ENCODE results near the gene NSG1. TPM values are rescaled to one million over a fixed set of nuclear protein-coding genes. Genes with fewer than 3 reads are reported as not detected.

The NSG1 gene
- total and polyA plus RNA-seq, 2 donors (not counting 1 experiment from before 2014, with no cell fraction given): 0.17 to 1.1 TPM

- H3K36me3 ChIP-seq (ENCODE audit: control insufficient read depth, insufficient read depth, low read length): no peaks in the 10 kb centered on the region
- no peak for DNase-seq (ENCODE audit: low read depth in 2 of 2)
- H3K9ac ChIP-seq (ENCODE audit: insufficient read depth, low read length): no peak overlapping the region
- peaks cover 50% of the 10 kb centered on the region for H3K27me3 ChIP-seq (ENCODE audit: control insufficient read depth, insufficient read depth, low read length)
- no peak overlapping the region for H2AFZ ChIP-seq (ENCODE audit: low read length)
- H3K4me2 ChIP-seq (ENCODE audit: extremely low read depth, insufficient read depth, low read length): no peak overlapping the region
- no peaks in the 10 kb centered on the region for H3K4me1 ChIP-seq (ENCODE audit: control insufficient read depth, extremely low read depth, insufficient read depth, low read length)
- no peak overlapping the region for H3K4me3 ChIP-seq (replicated peaks in 1 of 4; ENCODE audit: control extremely low read depth in 1 of 4, insufficient read depth in 1 of 4, low read depth in 3 of 4, low read length in 4 of 4)
- H4K20me1 ChIP-seq (ENCODE audit: control insufficient read depth, extremely low read depth, insufficient read depth, low read length): no peaks in the 10 kb centered on the region
- no peak overlapping the region for H3K27ac ChIP-seq (ENCODE audit: insufficient read depth, low read length)
- H3K9me3 ChIP-seq (ENCODE audit: control insufficient read depth, insufficient read depth, low read depth, low read length): no peaks in the 10 kb centered on the region
- no peaks in the 10 kb centered on the region for H3K79me2 ChIP-seq (ENCODE audit: control insufficient read depth, insufficient read depth, low read length)
- TF ChIP-seq CTCF (conservative IDR thresholded peaks at IDR 0.05 in 1 of 2, IDR thresholded peaks at IDR 0.05 in 1 of 2; ENCODE audit: low read depth in 1 of 2, low read length in 2 of 2): no peak
- TF ChIP-seq EZH2 (IDR thresholded peaks at IDR 0.05; ENCODE audit: low read length, missing control alignments): no peak
These were observed 3.1 kb downstream of the NSG1 start for GRCh38 chr4:4390046-4390445.

- H3K27ac ChIP-seq (ENCODE audit: insufficient read depth, low read length): no peak overlapping the region
These were observed 3.8 kb downstream of the NSG1 start for GRCh38 chr4:4390515-4391240.

GRCh38 chr4:4391866-4392265, 5.0 kb downstream of the NSG1 start:
- peaks cover 48% of the 10 kb centered on the region for H3K27me3 ChIP-seq (ENCODE audit: control insufficient read depth, insufficient read depth, low read length)
- DNase-seq (ENCODE audit: low read depth in 2 of 2): no peak

More at GRCh38 chr4:4390515-4391240, 3.8 kb downstream of the NSG1 start:
- no peaks in the 10 kb centered on the region for H3K36me3 ChIP-seq (ENCODE audit: control insufficient read depth, insufficient read depth, low read length)
- H4K20me1 ChIP-seq (ENCODE audit: control insufficient read depth, extremely low read depth, insufficient read depth, low read length): no peaks in the 10 kb centered on the region
- H3K9ac ChIP-seq (ENCODE audit: insufficient read depth, low read length): no peak overlapping the region
- H3K4me2 ChIP-seq (ENCODE audit: extremely low read depth, insufficient read depth, low read length): no peak overlapping the region
- TF ChIP-seq EZH2 (IDR thresholded peaks at IDR 0.05; ENCODE audit: low read length, missing control alignments): no peak
- no peak for TF ChIP-seq CTCF (conservative IDR thresholded peaks at IDR 0.05 in 1 of 2, IDR thresholded peaks at IDR 0.05 in 1 of 2; ENCODE audit: low read depth in 1 of 2, low read length in 2 of 2)
- H3K4me3 ChIP-seq (replicated peaks in 1 of 4; ENCODE audit: control extremely low read depth in 1 of 4, insufficient read depth in 1 of 4, low read depth in 3 of 4, low read length in 4 of 4): no peak overlapping the region
- DNase-seq (ENCODE audit: low read depth in 2 of 2): no peak
- H3K79me2 ChIP-seq (ENCODE audit: control insufficient read depth, insufficient read depth, low read length): no peaks in the 10 kb centered on the region
- no peaks in the 10 kb centered on the region for H3K9me3 ChIP-seq (ENCODE audit: control insufficient read depth, insufficient read depth, low read depth, low read length)
- no peak overlapping the region for H2AFZ ChIP-seq (ENCODE audit: low read length)
- H3K27me3 ChIP-seq (ENCODE audit: control insufficient read depth, insufficient read depth, low read length): peaks cover 51% of the 10 kb centered on the region
- no peaks in the 10 kb centered on the region for H3K4me1 ChIP-seq (ENCODE audit: control insufficient read depth, extremely low read depth, insufficient read depth, low read length)

More at GRCh38 chr4:4391866-4392265, 5.0 kb downstream of the NSG1 start:
- H3K27ac ChIP-seq (ENCODE audit: insufficient read depth, low read length): no peak overlapping the region
- no peaks in the 10 kb centered on the region for H3K36me3 ChIP-seq (ENCODE audit: control insufficient read depth, insufficient read depth, low read length)
- no peak overlapping the region for H3K9ac ChIP-seq (ENCODE audit: insufficient read depth, low read length)
- H2AFZ ChIP-seq (ENCODE audit: low read length): no peak overlapping the region
- no peaks in the 10 kb centered on the region for H3K9me3 ChIP-seq (ENCODE audit: control insufficient read depth, insufficient read depth, low read depth, low read length)
- H4K20me1 ChIP-seq (ENCODE audit: control insufficient read depth, extremely low read depth, insufficient read depth, low read length): no peaks in the 10 kb centered on the region
- H3K4me2 ChIP-seq (ENCODE audit: extremely low read depth, insufficient read depth, low read length): no peak overlapping the region
- H3K4me1 ChIP-seq (ENCODE audit: control insufficient read depth, extremely low read depth, insufficient read depth, low read length): no peaks in the 10 kb centered on the region
- H3K4me3 ChIP-seq (replicated peaks in 1 of 4; ENCODE audit: control extremely low read depth in 1 of 4, insufficient read depth in 1 of 4, low read depth in 3 of 4, low read length in 4 of 4): no peak overlapping the region
- H3K79me2 ChIP-seq (ENCODE audit: control insufficient read depth, insufficient read depth, low read length): no peaks in the 10 kb centered on the region
- no peak for TF ChIP-seq CTCF (conservative IDR thresholded peaks at IDR 0.05 in 1 of 2, IDR thresholded peaks at IDR 0.05 in 1 of 2; ENCODE audit: low read depth in 1 of 2, low read length in 2 of 2)
- TF ChIP-seq EZH2 (IDR thresholded peaks at IDR 0.05; ENCODE audit: low read length, missing control alignments): no peak

Data from fibroblast of lung (primary cell).